GM19240 (cell line): ENCODE results near the gene EPN3.
A peak's percentile ranks its signal among the peaks of the same experiment; 100 is the strongest.

Experiments used
- DNase-seq: peaks from one replicate; pipeline ENCODE4 v3.0.0; 2011; ENCODE audit warnings: low spot score; ENCODE audit not compliant: insufficient read length

Gene EPN3

DNA sequence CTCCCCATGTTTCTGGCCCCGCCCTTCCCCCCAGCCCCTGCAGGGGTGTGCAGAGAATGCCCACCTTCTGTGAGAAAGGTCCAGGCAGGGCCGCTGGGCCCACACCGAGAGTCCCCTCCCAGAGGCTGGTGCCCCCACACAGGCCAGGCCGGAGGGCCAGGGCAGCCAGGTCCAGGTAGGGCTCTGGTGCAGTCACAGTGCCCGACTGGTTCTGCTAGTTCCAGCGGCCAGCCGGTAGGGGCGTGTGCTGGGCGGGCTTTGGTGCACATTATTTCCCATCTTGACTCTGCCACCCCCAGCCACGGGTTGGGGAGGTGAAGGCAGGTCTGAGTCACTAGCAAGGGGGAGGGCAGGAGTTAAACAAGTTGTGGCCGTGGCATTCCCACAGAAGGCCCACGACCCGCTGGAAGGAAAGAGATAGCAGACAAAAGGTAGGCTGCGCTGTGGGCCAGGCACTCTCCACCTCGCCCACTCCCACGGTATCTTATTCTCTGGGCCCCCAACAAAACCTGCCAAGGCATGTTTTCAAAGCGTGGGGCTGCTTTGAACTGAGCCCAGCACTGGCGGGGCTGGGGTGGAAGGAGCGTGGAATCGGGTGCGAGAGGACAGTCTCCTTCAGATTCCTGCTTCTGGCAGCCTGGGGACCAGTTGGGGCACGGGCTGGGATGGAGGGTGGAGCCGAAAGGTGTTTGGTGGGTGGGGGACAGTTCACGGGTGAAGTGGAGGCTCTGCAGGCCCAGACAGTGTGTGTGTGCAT, 1.9 kb downstream of the EPN3 start:
- DNase-seq = no peak

DNA sequence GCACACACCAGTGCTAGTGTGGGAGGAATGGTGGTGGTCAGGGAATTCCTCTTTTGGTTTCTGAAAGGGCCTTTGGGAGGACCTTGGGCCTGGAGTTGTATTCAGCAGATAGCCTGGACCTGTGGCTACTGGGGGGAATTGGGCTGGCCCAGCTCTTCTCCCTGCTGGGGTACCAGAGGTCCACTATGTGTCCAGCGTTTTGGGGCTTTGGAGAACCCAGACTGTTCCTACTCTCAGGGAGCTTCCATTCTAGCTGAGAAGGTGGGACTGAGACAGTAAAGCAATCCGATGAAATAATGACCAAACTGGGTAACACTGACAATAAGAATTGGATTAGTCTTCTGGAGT, 2.4 kb downstream of the EPN3 start:
- DNase-seq = no peak

DNA sequence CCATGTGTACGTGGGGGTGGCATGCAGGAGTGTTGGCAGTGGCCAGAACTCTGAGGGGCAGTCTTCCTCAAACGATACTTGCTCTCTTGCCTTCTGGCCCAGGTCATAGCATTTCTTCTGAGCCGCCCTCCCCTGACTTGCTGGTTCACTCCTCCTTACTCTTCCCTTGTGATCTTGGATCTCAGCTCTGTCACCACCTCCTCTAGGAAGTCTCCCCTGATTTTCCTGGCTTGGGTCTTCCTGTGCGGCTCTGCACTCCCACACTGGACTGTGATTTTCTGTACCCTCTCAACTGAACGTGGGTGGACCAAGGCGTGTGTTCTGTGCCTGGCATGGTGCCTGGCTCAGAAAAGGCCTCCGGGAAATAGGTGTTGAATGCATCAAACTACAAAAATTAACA, 2.9 kb downstream of the EPN3 start:
- no peak for DNase-seq

DNA sequence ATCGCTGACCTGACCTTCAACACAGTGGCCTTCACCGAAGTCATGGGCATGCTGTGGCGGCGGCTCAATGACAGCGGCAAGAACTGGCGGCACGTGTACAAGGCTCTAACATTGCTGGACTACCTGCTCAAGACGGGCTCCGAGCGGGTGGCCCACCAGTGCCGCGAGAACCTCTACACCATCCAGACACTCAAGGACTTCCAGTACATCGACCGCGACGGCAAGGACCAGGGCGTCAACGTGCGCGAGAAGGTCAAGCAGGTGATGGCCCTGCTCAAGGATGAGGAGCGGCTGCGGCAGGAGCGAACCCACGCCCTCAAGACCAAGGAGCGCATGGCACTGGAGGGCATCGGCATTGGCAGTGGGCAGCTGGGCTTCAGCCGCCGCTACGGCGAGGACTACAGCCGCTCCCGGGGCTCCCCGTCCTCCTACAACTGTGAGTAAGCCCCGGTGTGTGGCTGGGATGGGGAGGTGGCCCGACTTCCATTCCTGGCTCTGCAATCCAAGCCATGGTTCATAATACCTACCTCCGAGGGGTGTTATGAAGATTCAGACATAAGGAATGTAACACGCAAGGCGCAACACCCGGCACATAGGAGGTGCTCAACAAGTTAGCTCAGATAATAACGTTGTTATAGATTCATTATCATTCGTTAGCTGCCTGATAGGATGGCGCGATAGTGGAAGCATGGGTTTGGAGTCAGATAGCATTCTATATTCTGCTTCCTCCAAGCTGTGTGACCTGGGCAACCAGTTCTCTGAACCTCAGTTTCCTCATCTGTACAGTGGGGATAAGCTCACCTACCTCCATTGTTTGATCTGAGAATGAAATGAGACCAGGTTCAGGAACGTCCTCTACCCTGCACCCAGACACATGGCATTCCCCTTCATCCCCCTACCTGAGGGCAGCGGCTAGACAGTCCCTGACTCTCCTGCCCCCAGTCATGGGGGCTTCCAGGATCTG, 4.4 kb downstream of the EPN3 start:
- DNase-seq = no peak

DNA sequence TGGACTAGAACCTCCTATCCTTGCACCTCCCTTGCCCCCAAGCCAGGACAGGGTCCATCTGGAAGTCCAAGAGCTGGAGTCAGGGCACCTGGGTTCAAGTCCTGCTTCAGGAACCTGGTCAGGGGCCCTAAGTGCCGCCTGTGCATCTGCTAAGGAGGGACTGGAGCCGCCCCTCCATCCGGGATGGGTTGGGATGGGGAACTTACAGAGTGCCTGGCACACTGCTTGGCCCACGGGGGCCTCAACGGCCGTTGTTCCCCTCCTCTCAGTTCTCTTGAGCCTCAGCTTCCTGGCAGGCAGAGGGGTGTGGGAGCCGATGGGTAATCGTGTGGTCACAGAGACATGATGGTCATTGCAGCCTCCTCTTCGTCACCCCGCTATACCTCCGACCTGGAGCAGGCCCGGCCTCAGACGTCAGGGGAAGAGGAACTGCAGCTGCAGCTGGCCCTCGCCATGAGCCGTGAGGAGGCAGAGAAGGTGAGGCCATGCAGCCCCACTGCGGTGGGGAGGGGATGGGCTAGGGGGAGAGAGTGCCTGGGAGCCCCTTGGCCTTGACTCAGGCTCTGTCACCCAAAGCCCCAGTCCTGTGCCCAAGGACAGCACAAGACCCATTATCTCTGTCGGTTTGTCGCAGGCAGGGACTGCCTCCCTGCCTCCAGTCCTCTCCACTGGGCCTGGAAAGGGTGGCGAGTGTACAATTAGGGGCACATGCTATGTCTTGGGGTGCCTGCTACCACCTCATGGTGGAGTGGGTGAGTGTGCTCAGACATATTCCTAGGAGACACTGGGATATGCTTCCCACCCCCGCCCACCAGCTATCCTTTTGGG, 5.4 kb downstream of the EPN3 start:
- DNase-seq = no peak

DNA sequence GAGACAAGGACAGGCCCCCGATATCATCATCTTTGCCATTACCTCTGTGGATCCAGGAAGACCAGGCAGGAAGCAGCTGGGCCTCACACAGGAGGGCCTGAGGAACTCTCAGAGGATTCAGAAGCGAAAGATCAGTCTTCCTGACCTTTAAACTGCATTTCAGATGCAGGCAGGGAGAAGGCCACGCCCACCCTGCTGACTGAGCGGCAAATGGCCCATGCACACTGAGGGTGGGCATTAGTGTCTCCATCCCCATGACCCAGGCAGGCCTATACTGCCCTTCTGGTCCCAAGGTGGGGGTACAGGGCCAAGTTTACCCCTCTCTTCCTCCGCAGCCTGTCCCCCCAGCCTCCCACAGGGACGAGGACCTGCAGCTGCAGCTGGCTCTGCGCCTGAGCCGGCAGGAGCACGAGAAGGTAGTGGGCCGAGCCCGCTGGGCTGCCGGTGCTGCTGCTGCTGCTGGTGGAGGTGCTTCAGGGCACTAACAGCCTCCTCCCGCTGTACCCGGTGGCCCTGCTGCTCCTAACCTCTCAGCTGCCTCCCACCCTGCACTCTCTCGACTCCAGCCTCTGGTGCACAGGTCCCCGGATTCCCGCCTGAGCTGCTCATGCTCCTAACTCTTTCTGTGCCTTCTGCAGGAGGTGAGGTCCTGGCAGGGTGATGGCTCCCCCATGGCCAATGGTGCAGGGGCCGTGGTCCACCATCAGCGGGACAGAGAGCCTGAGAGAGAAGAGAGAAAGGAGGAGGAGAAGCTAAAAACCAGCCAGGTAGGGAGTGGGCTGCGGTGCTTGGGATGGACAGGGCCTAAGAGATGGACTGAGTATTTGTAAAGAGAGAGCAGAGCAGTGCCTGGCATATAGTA, 6.2 kb downstream of the EPN3 start:
- no peak for DNase-seq

DNA sequence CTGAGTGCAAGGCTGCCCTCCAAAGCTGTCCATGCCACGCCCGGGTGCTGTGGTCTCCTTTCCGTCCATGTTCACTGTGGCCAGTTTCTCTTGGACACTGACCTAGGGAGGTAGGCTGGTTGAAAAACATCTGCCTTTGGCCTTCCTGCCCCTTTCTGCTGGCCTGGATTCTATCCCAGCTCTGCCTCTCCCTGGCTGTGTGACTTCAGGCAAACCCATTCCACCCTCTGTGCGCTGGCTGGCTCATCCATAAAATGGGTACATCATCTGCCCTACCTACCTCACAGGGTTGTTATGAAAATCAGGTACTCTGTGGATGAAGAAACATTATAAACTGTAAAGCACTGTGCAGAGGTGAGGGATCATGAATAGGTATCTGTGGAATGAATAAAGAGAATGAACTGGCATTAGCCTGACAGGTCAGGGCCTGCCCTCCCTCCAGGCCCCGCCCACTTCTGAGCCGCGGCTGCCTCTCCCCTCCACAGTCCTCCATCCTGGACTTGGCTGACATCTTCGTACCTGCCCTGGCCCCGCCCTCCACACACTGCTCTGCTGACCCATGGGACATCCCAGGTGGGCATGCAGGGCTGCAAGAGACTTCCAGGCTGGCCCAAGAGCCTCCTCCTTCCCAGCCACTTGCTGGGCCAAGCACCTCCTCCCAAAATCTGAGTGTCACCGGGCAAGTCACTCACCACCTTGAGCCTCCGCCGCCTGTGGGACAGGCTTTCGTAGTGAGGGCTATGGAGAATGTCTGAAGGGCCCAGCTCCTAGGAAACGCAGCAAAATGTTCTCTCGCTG, 7.4 kb downstream of the EPN3 start:
- no peak for DNase-seq

DNA sequence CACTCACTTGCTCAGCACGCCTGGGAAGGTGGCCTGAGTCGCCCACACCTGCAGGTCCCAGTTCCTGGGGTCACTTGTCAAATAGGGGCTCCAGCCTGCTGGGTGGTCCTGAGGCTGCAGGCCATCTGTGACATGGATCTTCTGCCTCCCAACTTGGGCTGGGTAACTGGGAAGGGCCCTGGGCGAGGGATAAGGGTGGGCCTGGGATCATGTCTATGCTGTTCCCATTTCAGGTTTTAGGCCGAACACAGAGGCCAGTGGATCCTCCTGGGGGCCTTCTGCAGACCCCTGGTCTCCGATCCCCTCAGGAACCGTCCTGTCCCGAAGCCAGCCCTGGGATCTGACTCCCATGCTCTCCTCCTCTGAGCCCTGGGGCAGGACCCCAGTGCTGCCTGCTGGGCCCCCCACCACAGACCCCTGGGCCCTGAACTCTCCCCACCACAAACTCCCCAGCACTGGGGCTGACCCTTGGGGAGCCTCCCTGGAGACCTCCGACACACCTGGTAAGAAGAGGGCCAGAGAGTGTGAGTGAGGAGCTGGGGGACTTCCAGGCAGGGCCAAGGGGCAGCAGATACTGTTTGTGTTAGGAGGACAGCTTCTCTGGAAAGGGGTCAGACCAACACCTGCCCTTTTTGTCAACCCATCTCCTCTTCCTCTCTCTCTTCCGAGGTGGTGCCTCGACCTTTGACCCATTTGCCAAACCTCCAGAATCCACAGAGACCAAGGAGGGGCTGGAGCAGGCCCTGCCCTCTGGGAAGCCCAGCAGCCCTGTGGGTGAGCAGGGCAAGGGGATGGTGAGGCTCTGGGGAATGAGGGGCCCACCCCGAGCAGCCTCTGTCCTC, 8.2 kb downstream of the EPN3 start:
- no peak for DNase-seq

DNA sequence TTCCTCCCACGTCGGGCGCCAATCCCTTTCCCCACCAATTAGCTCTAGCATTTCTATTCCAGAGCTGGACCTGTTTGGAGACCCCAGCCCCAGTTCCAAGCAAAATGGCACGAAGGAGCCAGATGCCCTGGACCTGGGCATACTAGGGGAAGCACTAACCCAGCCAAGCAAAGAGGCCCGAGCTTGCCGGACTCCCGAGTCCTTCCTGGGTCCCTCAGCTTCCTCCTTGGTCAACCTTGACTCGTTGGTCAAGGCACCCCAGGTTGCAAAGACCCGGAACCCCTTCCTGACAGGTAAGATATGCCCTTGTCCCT, 8.8 kb downstream of the EPN3 start:
- DNase-seq = no peak

DNA sequence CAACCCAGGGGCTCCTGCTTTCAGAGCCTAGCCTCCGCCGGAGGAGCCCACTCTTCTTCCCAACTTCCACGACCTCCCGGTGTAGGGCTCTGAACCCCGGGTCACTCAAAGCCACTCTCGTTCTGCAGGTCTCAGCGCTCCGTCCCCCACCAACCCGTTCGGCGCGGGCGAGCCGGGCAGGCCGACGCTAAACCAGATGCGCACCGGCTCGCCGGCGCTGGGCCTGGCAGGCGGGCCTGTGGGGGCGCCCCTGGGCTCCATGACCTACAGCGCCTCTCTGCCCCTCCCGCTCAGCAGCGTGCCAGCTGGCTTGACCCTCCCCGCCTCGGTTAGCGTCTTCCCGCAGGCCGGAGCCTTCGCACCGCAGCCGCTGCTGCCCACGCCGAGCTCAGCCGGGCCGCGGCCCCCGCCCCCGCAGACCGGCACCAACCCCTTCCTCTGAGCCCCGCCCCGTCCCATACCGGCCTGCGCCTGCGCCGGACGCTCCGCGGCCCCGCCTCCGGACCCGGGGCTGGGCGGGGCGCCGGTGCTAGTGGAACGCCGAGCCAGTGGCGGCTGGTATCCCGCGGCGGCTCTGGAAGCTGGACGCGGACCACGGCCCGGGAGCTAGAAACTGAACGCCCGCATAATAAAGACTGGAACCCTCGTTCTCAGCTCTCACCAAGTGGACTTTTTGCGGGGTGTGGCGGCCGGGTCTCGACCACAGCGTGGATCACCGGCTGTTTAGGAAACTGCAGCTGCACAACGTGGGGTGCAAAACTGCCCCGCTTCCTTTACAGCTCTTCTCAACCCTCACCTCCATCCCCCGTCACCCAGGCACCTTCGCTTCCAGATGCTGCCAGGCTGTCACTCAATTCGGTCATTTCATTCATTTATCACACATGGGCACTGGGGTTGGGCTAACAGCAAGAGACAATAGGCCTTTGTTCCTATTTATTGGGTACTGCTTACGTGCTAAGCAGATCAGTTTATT, 9.5 kb downstream of the EPN3 start:
- peak; percentile 94 for DNase-seq

DNA sequence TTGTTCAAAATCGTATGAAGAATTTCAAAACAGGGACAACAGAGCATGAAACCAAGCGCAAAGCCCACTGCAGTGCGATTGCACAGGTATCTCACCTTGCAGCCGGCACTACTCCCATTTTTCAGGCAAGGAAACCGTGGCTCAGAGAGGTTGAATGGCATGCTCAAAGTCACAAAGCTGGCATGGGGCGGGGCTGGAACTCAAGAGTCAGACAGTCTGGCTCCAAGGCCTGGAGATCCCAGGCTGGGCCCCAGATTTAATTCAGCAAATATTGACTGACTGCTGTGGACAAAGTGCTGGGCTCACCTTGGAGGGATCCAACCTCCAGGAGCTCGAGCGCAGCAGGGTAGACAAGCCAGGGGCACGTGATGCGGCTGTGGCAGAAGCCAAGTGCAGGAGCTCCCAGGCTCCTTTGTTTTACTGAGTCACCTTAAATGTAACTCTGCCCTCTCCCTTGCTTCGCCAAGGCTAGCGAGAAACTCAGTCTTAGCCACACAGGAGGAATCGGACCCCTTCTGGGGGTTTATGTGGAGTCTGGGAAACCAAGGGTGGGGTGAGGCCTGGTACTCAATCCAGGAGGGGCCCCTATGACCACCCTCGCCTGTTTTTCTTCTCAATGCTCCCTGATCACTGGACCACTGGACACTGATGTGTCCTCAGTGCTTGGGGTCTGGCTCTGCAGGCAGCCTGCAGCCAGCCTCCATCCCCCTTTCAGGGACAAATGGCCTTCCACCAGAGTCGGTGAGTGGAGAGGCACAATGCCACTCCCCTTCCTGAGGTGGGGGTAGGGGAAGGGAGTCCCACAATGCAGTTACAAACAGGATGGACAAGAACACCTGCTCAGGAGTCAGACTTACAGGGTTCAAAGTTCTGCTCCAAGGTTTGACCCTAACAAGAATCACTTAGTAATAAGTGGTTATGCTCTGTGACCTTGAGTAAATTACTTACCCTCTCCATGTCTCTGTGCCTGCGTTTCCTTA, 10.6 kb downstream of the EPN3 start:
- DNase-seq = no peak

DNA sequence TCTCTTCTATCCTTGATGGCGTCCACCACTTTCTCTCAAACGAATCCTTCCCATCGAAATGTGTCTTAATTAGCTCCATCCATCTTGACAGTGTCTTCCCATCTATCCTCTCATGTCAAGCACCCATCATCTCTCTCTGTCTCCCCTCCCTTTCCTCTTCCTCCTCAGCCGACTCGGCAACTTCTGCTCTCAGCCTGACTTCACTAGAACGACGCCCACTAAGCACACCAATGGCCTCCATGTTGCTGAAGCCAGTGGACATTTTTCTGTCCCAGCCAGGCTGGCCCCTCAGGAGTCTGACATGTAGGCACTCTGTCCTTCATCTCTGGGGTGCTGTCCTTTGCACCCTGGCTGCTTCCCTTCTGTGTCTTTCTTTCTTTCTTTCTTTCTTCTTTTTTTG, 12.0 kb downstream of the EPN3 start:
- DNase-seq = no peak

DNA sequence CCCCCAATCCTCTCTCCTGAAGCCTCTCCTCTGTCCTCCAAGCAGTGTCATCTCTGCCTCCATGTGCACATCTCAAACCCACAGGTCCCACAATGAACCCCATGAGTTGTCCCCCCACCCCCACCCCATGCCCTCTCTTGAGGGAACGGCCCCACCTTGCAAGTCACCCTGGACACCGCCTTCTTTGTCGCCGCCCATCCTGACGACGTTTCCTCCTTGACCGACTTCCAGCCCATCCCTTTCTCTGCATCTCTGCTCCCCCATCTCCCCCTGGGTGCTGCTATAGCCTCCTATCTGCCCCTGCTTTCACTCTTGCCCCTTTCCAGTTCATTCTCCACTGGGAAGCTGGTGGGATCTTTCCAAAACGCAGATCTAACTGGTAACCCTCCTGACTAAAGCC, 12.8 kb downstream of the EPN3 start:
- no peak for DNase-seq

DNA sequence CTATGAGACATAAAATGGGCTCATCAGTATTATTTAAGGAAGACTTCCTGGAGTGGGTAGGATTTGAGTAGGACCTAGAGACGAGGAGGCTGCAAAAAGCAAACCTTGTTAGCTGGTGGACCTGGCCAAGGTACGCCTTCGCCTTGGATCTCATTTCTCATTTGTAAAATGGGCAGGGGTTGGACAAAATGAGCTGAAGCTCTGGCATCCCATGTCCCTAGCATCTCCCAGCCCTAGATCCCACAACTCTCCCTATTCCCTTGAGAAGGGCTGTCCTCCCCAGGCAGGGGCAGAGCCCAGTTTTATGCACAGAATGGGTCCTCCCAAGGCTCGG, 14.1 kb downstream of the EPN3 start:
- DNase-seq = no peak

DNA sequence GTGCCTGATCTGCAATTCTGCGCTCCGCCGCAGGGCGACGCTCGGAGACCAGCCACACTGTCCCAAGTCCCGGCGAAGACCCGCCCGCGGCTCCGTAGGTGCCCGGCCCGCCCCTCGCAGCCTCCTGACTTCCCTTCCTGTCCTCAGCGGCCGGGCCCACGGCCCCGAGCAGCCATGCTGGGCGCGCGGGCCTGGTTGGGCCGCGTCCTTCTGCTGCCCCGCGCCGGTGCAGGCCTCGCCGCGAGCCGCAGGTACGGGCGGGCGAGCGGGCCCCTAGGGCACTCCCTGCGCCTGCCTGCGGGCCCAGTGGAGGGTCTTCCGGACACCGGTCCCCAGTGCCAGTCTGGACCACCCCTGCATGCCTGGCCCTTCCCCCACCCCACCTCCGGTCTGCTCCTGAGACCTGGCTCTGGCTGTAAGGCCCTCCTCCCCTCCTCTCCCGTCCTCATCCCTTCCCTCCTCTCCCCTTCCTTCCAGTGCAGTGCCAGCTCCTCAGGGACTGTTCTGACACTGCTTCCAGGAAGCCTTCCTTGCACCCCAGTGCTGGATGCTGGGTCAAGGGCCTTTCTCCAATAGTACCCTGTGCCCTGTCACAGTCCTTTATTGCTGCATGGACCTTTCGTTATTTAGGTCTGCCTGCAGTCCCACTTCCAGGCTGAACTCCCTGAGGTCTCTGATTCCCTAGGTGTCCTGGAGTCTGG, 14.7 kb downstream of the EPN3 start, which contains the start of gene SPATA20:
TSS of gene SPATA20 (plus strand) at position 140 of the 701 bp plus-strand sequence. CDS start at position 175, 35 bp downstream.
- peak; percentile 67 for DNase-seq

DNA sequence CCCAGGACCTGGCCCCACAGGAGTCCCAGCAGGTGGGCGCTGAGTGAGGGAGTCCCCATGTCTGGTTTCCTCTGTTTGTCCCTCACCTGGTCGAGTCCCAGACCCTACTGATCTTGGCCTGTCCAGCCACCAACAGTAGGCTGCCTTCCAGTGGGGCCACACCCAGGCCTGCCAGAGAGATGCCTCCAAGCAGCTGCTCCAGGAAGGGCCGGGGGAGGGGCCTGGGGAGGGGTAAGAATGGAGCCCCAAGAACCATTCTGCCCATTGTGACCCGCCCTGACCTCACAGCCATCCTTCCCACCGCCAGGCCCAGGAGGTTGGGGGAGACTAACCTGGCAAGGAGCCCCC, 15.2 kb downstream of the EPN3 start:
- DNase-seq = no peak
